Measurements from ENCODE around the gene LINC01488.

Gene LINC01488

GRCh38 chr11:69465236-69466000, 16.0 kb upstream of the LINC01488 start:
- no peak overlapping the region for H3K9ac ChIP-seq (ENCODE audit: low read depth, low read length)

GRCh38 chr11:69466039-69466438, 15.4 kb upstream of the LINC01488 start:
- Histone ChIP-seq H3K4me1 (ENCODE audit: insufficient read depth, low read length) (no peaks in the 10 kb centered on the region), H3K9ac (ENCODE audit: low read depth, low read length) (no peak overlapping the region), H3K9me3 (ENCODE audit: control insufficient read depth, insufficient read depth, low read length) (no peaks in the 10 kb centered on the region), H3K36me3 (ENCODE audit: insufficient read depth, low read length) (no peaks in the 10 kb centered on the region)

More at GRCh38 chr11:69465236-69466000, 16.0 kb upstream of the LINC01488 start:
- no peaks in the 10 kb centered on the region for H3K36me3 ChIP-seq (ENCODE audit: insufficient read depth, low read length)
- no peaks in the 10 kb centered on the region for H3K9me3 ChIP-seq (ENCODE audit: control insufficient read depth, insufficient read depth, low read length)
- no peaks in the 10 kb centered on the region for H3K4me1 ChIP-seq (ENCODE audit: insufficient read depth, low read length)

GRCh38 chr11:69467196-69467595, 14.3 kb upstream of the LINC01488 start:
- H3K9ac ChIP-seq (ENCODE audit: low read depth, low read length), result no peak overlapping the region
- H3K4me1 ChIP-seq (ENCODE audit: insufficient read depth, low read length), result peaks cover 4% of the 10 kb centered on the region; the same call in 1 of the 2 replicates
- H3K9me3 ChIP-seq (ENCODE audit: control insufficient read depth, insufficient read depth, low read length), result no peaks in the 10 kb centered on the region
- H3K36me3 ChIP-seq (ENCODE audit: insufficient read depth, low read length), result no peaks in the 10 kb centered on the region

- Histone ChIP-seq H3K36me3 (ENCODE audit: insufficient read depth, low read length) (no peaks in the 10 kb centered on the region), H3K9ac (ENCODE audit: low read depth, low read length) (no peak overlapping the region), H3K4me1 (ENCODE audit: insufficient read depth, low read length) (peaks cover 5% of the 10 kb centered on the region; the same call in 1 of the 2 replicates), H3K9me3 (ENCODE audit: control insufficient read depth, insufficient read depth, low read length) (no peaks in the 10 kb centered on the region)
Measured at GRCh38 chr11:69467646-69468045, 13.8 kb upstream of the LINC01488 start.

- H3K36me3 ChIP-seq (ENCODE audit: insufficient read depth, low read length), result no peaks in the 10 kb centered on the region
- no peak overlapping the region for H3K9ac ChIP-seq (ENCODE audit: low read depth, low read length)
- peaks cover 5% of the 10 kb centered on the region; the same call in 1 of the 2 replicates for H3K4me1 ChIP-seq (ENCODE audit: insufficient read depth, low read length)
- H3K9me3 ChIP-seq (ENCODE audit: control insufficient read depth, insufficient read depth, low read length), result no peaks in the 10 kb centered on the region
Measured at GRCh38 chr11:69468221-69468620, 13.2 kb upstream of the LINC01488 start.

GRCh38 chr11:69468911-69469885, 12.3 kb upstream of the LINC01488 start:
- peaks cover 5% of the 10 kb centered on the region; the same call in 1 of the 2 replicates for H3K4me1 ChIP-seq (ENCODE audit: insufficient read depth, low read length)
- H3K9ac ChIP-seq (ENCODE audit: low read depth, low read length), result no peak overlapping the region
- no peaks in the 10 kb centered on the region for H3K36me3 ChIP-seq (ENCODE audit: insufficient read depth, low read length)
- no peaks in the 10 kb centered on the region for H3K9me3 ChIP-seq (ENCODE audit: control insufficient read depth, insufficient read depth, low read length)

GRCh38 chr11:69470301-69470700, 11.2 kb upstream of the LINC01488 start:
- Histone ChIP-seq H3K36me3 (ENCODE audit: insufficient read depth, low read length) (no peaks in the 10 kb centered on the region), H3K4me1 (ENCODE audit: insufficient read depth, low read length) (peaks cover 5% of the 10 kb centered on the region; the same call in 1 of the 2 replicates), H3K9ac (ENCODE audit: low read depth, low read length) (no peak overlapping the region), H3K9me3 (ENCODE audit: control insufficient read depth, insufficient read depth, low read length) (no peaks in the 10 kb centered on the region)

- H3K4me1 ChIP-seq (ENCODE audit: insufficient read depth, low read length), result peaks cover 5% of the 10 kb centered on the region; the same call in 1 of the 2 replicates
- no peaks in the 10 kb centered on the region for H3K36me3 ChIP-seq (ENCODE audit: insufficient read depth, low read length)
- no peaks in the 10 kb centered on the region for H3K9me3 ChIP-seq (ENCODE audit: control insufficient read depth, insufficient read depth, low read length)
- no peak overlapping the region for H3K9ac ChIP-seq (ENCODE audit: low read depth, low read length)
Measured at GRCh38 chr11:69470793-69471728, 10.4 kb upstream of the LINC01488 start.

GRCh38 chr11:69471729-69472540, 9.5 kb upstream of the LINC01488 start:
- H3K4me1 ChIP-seq (ENCODE audit: insufficient read depth, low read length), result peaks cover 8% of the 10 kb centered on the region
- H3K9me3 ChIP-seq (ENCODE audit: control insufficient read depth, insufficient read depth, low read length), result no peaks in the 10 kb centered on the region
- no peaks in the 10 kb centered on the region for H3K36me3 ChIP-seq (ENCODE audit: insufficient read depth, low read length)
- no peak overlapping the region for H3K9ac ChIP-seq (ENCODE audit: low read depth, low read length)

- Histone ChIP-seq H3K9ac (ENCODE audit: low read depth, low read length) (no peak overlapping the region), H3K9me3 (ENCODE audit: control insufficient read depth, insufficient read depth, low read length) (no peaks in the 10 kb centered on the region), H3K36me3 (ENCODE audit: insufficient read depth, low read length) (no peaks in the 10 kb centered on the region), H3K4me1 (ENCODE audit: insufficient read depth, low read length) (peaks cover 13% of the 10 kb centered on the region)
Measured at GRCh38 chr11:69472541-69473275, 8.8 kb upstream of the LINC01488 start.

GRCh38 chr11:69473276-69473845, 8.1 kb upstream of the LINC01488 start:
- H3K4me1 ChIP-seq (ENCODE audit: insufficient read depth, low read length), result peaks cover 13% of the 10 kb centered on the region
- no peaks in the 10 kb centered on the region for H3K9me3 ChIP-seq (ENCODE audit: control insufficient read depth, insufficient read depth, low read length)
- H3K9ac ChIP-seq (ENCODE audit: low read depth, low read length), result no peak overlapping the region
- no peaks in the 10 kb centered on the region for H3K36me3 ChIP-seq (ENCODE audit: insufficient read depth, low read length)

- Histone ChIP-seq H3K36me3 (ENCODE audit: insufficient read depth, low read length) (no peaks in the 10 kb centered on the region), H3K9me3 (ENCODE audit: control insufficient read depth, insufficient read depth, low read length) (no peaks in the 10 kb centered on the region), H3K4me1 (ENCODE audit: insufficient read depth, low read length) (peaks cover 13% of the 10 kb centered on the region), H3K9ac (ENCODE audit: low read depth, low read length) (no peak overlapping the region)
Measured at GRCh38 chr11:69474736-69475135, 6.7 kb upstream of the LINC01488 start.

All from ES-I3 (cell line).